Spleen (tissue), 11 donors: ENCODE data around the gene TEX101. TPM values are rescaled to one million over a fixed set of nuclear protein-coding genes. Genes with fewer than 3 reads are reported as not detected.
"Not testable (repeated sequence)": the region's sequence is repeated elsewhere in the genome, so short reads cannot be mapped to it uniquely, and the experiment has no call there.

Experiments used
- DNase-seq: peaks from one replicate; pipeline ENCODE4 v3.0.0-alpha.2; 2020
- H3K27ac ChIP-seq, 8 donors: fragments of 200-600 bp; sonication (generic) in 7 of 8; 1 replicate in 4 of 8; 2 replicates in 4 of 8; pipeline versions ENCODE4 v1.5.0 to v1.8.0; 2016 to 2021; ENCODE audit warnings: inconsistent platforms in 4 of 8, mild to moderate bottlenecking in 4 of 8, moderate library complexity in 1 of 8
- H3K27me3 ChIP-seq, 7 donors: fragments of 200-600 bp; sonication (generic) in 6 of 7; replicated peaks in 1 of 7; 1 replicate in 4 of 7; 2 replicates in 3 of 7; pipeline versions ENCODE4 v1.5.0 to v1.8.0; 2016 to 2021; ENCODE audit warnings: inconsistent platforms in 3 of 7, mild to moderate bottlenecking in 1 of 7
- H3K36me3 ChIP-seq, 6 donors: fragments of 200-600 bp; sonication (generic) in 5 of 6; 1 replicate in 4 of 6; 2 replicates in 2 of 6; pipeline versions ENCODE4 v1.5.0 to v1.8.0; 2016 to 2021; ENCODE audit warnings: inconsistent platforms in 2 of 6
- H3K4me1 ChIP-seq, 6 donors: fragments of 200-600 bp; sonication (generic) in 5 of 6; 1 replicate in 3 of 6; 2 replicates in 3 of 6; pipeline versions ENCODE4 v1.5.0 to v1.8.0; 2016 to 2021; ENCODE audit warnings: inconsistent platforms in 3 of 6
- H3K4me3 ChIP-seq, 8 donors: fragments of 200-600 bp; sonication (generic) in 7 of 8; 1 replicate in 4 of 8; 2 replicates in 4 of 8; pipeline versions ENCODE4 v1.5.0 to v1.8.0; 2016 to 2021; ENCODE audit warnings: inconsistent platforms in 4 of 8, mild to moderate bottlenecking in 4 of 8, moderate library complexity in 2 of 8
- H3K9me3 ChIP-seq, 8 donors: fragments of 200-600 bp; sonication (generic) in 7 of 8; 1 replicate in 4 of 8; 2 replicates in 4 of 8; pipeline versions ENCODE4 v1.5.0 to v1.8.0; 2016 to 2021; ENCODE audit warnings: inconsistent platforms in 4 of 8
- POLR2A ChIP-seq, 3 donors: fragments of 450-650 bp; IDR thresholded peaks; one replicate each; pipeline ENCODE4 v1.5.1; 2017; ENCODE audit warnings: antibody characterized with exemption in 3 of 3, mild to moderate bottlenecking in 1 of 3
- POLR2AphosphoS5 ChIP-seq, 3 donors: sonication (generic); formaldehyde crosslinking; IDR thresholded peaks; one replicate each; pipeline ENCODE4 v1.5.1; 2017; ENCODE audit warnings: antibody characterized with exemption in 3 of 3
- WGBS, 5 donors: extraction: QIAGEN DNeasy Blood & Tissue Kit in 3 of 5; methylation state at CpG; one replicate each; pipeline versions ENCODE4 v1.1.5 to v1.1.7; 2013 to 2018; 5-methylcytosine and 5-hydroxymethylcytosine counted together
- intact Hi-C: fragments of 100-400 bp; cut with DNase I; formaldehyde crosslinking; loops from one replicate; pipeline ENCODE4 v1.15.0; 2023; ENCODE audit warnings: low total_unique reads
- polyA plus RNA-seq, 3 donors: library from polyadenylated mRNA; stranded (reverse); fragments of 200-250 nt; gene quantifications; one replicate each; pipeline ENCODE4 v1.2.1, GENCODE V29; 2013
- total RNA-seq, 7 donors: library from RNA; depleted of rRNA in 3 of 7; stranded (reverse); fragments of >200 nt in 3 of 7; fragmentation: NEBNext Ultra II Directional in 4 of 7; extraction: Animal tissue kit (Norgen Biotek cat#: 25700) in 4 of 7; gene quantifications; one replicate each; pipeline versions ENCODE4 v1.1.0 to v1.2.1, GENCODE V29; 2016 to 2021
- TF ChIP-seq, protein P1 (sequence below), 11 experiments: fragments of 200-600 bp in 7 of 11; fragments of 450-650 bp in 4 of 11; sonication (generic) in 4 of 11; IDR thresholded peaks in 8 of 11; conservative IDR thresholded peaks in 3 of 11; 1 replicate in 7 of 11; 2 replicates in 4 of 11; pipeline versions ENCODE4 v1.4.0 to v1.8.0; 2016 to 2021; ENCODE audit warnings: antibody characterized with exemption in 11 of 11, inconsistent platforms in 4 of 11, mild to moderate bottlenecking in 1 of 11
- donor health status: healthy with polysubstance abuse.
- donor health status: DM: no; HTN: no; CAD: no; lungs with moderate emphysema.
- donor health status: DM: no; HTN: no; CAD: no.
- donor health status: Bipolar disorder and iron deficiency.
- donor health status: healthy.
- donor health status: DM: no; HTN: no; CAD: no.
- donor health status: DM: yes; HTN: yes; CAD: no.

Gene TEX101
- total and polyA plus RNA-seq, 10 donors, result not detected

DNA sequence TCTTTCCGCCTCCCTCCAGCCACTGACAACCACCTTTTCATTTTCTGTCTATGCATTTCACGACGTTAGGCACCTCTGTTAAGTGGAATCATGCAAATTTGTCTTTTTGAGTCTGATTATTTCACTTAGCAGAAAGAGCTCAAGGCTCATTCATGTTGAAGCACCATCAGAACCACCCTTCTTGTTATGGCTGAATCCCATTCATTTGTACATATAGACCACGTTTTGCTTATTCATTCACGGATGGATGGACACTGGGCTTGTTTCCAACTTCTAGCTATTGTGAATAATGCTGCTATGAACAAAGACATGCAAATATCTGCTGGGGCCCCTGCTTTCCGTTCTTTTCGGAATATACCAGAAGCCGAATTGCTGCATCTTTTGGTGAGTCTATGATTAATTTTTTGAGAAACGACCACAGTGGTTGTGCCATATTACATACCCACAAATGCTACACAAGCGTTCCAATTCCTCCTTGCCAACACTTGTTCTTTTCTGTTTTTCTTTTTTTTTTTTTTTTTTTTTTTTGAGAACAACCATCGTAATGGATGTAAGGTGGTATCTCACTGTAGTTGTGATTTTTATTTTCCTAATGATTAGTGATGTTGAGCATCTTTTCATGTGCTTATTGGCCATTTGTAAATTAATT is 23.7 kb upstream of the TEX101 start:
- H3K4me3 ChIP-seq, H3K27ac ChIP-seq, DNase-seq, H3K9me3 ChIP-seq, H3K36me3 ChIP-seq, H3K4me1 ChIP-seq, intact Hi-C loops: not testable (repeated sequence)
- WGBS, 5 donors, result 81 to 94% (median 87%) methylated on average over 11 of the region's 11 CpGs
- peaks cover 0 to 17% (median 0%) of the 10 kb centered on the region in 7 donors for H3K27me3 ChIP-seq

DNA sequence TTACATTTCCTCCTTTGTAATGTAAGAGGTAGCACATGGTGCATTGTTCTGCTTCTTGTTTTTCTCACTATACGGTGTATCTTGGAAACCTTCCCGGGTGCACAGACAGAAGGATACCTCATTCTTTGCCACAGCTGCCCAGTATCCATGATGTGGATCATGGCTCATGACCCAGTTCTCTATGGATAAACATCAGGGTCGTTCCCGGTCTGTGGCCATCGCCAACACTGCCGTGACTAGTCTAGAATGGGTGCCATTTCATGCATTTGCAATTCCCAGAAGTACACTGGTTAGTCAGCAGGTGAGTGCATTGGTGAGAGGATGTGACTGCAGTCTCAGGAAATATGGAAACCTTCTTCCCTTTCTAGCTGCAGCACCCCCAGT is 23.1 kb upstream of the TEX101 start:
- H3K9me3 ChIP-seq, H3K27ac ChIP-seq, H3K4me3 ChIP-seq, DNase-seq, H3K4me1 ChIP-seq, intact Hi-C loops, H3K36me3 ChIP-seq: not testable (repeated sequence)
- WGBS, 5 donors, result 82 to 96% (median 90%) methylated on average over 6 of the region's 6 CpGs
- H3K27me3 ChIP-seq, result peaks cover 0 to 21% (median 0%) of the 10 kb centered on the region in 7 donors

DNA sequence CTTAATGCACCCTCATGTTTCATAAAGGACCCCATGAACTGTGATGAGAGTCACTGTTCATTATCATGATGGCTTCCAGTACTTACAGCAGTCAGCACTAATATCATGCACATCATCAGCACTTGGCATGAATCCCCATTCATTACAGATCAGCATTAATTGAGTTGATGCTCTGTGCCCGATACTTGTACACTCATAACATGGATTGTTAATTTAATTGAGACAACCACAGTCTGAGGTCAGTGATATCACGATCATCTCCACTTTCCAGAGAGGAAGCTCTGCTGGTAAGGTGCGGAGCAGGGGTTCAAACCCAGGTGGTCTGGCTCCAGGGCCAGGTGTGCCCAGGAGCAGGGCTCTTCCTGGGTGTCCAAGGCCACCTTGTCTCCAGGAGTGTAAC is 21.2 kb upstream of the TEX101 start:
- H3K4me1 ChIP-seq, intact Hi-C loops, DNase-seq, H3K36me3 ChIP-seq, H3K9me3 ChIP-seq, H3K27ac ChIP-seq, H3K4me3 ChIP-seq: not testable (repeated sequence)
- H3K27me3 ChIP-seq, result peaks cover 0 to 25% (median 0%) of the 10 kb centered on the region in 7 donors
- WGBS, 5 donors, result 77 to 88% (median 87%) methylated on average over 3 of the region's 3 CpGs

DNA sequence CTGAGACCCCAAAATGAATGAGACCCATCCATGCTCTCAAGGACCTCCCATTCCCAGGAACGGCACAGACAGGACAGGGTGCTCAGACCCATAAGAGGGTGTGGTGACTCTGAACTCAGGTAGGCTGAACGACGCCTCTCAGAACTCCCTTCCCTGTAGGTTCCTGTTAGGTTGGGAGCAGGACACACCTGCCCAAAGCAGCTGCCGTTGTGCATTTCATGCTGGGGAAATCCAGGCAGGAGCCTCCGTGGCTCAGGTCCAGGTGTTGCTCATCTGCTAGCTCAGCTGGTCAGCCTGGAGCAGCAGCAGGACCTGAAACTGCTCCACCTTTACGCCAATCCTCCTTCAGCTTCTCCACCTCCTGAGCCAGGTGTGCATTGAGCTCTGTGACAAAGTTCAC is 19.1 kb upstream of the TEX101 start:
- TF ChIP-seq, protein P1, sequence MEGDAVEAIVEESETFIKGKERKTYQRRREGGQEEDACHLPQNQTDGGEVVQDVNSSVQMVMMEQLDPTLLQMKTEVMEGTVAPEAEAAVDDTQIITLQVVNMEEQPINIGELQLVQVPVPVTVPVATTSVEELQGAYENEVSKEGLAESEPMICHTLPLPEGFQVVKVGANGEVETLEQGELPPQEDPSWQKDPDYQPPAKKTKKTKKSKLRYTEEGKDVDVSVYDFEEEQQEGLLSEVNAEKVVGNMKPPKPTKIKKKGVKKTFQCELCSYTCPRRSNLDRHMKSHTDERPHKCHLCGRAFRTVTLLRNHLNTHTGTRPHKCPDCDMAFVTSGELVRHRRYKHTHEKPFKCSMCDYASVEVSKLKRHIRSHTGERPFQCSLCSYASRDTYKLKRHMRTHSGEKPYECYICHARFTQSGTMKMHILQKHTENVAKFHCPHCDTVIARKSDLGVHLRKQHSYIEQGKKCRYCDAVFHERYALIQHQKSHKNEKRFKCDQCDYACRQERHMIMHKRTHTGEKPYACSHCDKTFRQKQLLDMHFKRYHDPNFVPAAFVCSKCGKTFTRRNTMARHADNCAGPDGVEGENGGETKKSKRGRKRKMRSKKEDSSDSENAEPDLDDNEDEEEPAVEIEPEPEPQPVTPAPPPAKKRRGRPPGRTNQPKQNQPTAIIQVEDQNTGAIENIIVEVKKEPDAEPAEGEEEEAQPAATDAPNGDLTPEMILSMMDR (IDR thresholded peaks at IDR 0.05 in 8 of 11, conservative IDR thresholded peaks at IDR 0.05 in 3 of 11), result no peak
- no peak for TF ChIP-seq POLR2AphosphoS5 (IDR thresholded peaks at IDR 0.05)
- TF ChIP-seq POLR2A (IDR thresholded peaks at IDR 0.05), result no peak
- no peaks in the 10 kb centered on the region for H3K36me3 ChIP-seq
- H3K9me3 ChIP-seq, result no peaks in the 10 kb centered on the region
- peaks cover 0 to 27% (median 0%) of the 10 kb centered on the region in 7 donors for H3K27me3 ChIP-seq
- no peaks in the 10 kb centered on the region for H3K4me1 ChIP-seq
- WGBS, 5 donors, result 71 to 89% (median 81%) methylated on average over 4 to 6 of the region's 6 CpGs
- no peak overlapping the region for H3K4me3 ChIP-seq
- H3K27ac ChIP-seq, result no peak overlapping the region
- DNase-seq, result no peak
- intact Hi-C loops, result no loop called here

DNA sequence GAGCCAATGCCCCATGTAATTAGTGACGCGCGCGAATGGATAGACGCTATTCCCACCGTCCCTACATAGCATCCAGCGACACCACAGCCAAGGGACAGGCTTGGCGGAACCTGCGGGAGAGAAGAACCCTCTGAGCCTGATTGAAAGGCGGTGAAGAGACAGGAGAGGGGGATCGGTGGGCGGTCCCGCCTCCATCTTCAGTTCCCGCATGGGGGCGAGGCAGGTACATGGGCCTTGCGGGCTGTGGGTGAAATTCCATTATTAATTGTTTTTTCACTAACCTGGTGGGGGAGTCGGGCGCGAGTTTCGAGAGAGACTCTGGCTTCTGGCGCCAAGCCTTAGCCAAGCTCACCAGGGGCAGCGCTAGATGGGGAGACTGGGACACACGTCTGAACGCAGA is 8.4 kb upstream of the TEX101 start:
- H3K4me1 ChIP-seq, result no peaks in the 10 kb centered on the region
- no peak overlapping the region for H3K27ac ChIP-seq
- H3K27me3 ChIP-seq, result peaks cover 0 to 20% (median 0%) of the 10 kb centered on the region in 7 donors
- 57 to 89% (median 79%) methylated on average over 24 of the region's 24 CpGs for WGBS, 5 donors
- H3K4me3 ChIP-seq, result no peak overlapping the region
- intact Hi-C loops, result no loop called here
- peaks cover 0 to 4% (median 0%) of the 10 kb centered on the region in 8 donors for H3K9me3 ChIP-seq
- no peak for DNase-seq
- no peaks in the 10 kb centered on the region for H3K36me3 ChIP-seq
- TF ChIP-seq POLR2AphosphoS5 (IDR thresholded peaks at IDR 0.05), result no peak
- TF ChIP-seq, protein P1 (IDR thresholded peaks at IDR 0.05 in 8 of 11, conservative IDR thresholded peaks at IDR 0.05 in 3 of 11), result no peak
- no peak for TF ChIP-seq POLR2A (IDR thresholded peaks at IDR 0.05)
